Right lobe of liver (tissue), 6 donors: ENCODE measurements around the gene ZNF74. TPM values are rescaled to one million over a fixed set of nuclear protein-coding genes. Genes with fewer than 3 reads are reported as not detected.

ENCODE experiments used
- ATAC-seq, 4 donors: fragments of 200-7000 bp; cut with Tn5 transposase; one replicate each; pipeline ENCODE4 v1.9.1; 2020; ENCODE audit warnings: mild to moderate bottlenecking in 4 of 4, moderate library complexity in 4 of 4
- DNase-seq, 3 donors: peaks; one replicate each; pipeline ENCODE4 v3.0.0-alpha.2; 2020
- H3K27ac ChIP-seq, 3 donors: fragments of 200-600 bp; one replicate each; pipeline ENCODE4 v1.8.0; 2022
- H3K27me3 ChIP-seq, 2 donors: fragments of 200-600 bp; one replicate each; pipeline ENCODE4 v1.8.0; 2022
- H3K36me3 ChIP-seq, 4 donors: fragments of 200-600 bp; sonication (generic) in 1 of 4; one replicate each; pipeline versions ENCODE4 v1.5.1 to v1.8.0; 2017 to 2022; ENCODE audit warnings: control low read depth in 1 of 4
- H3K4me1 ChIP-seq, 4 donors: fragments of 200-600 bp; sonication (generic) in 1 of 4; one replicate each; pipeline versions ENCODE4 v1.5.1 to v1.8.0; 2017 to 2022; ENCODE audit warnings: control low read depth in 1 of 4
- H3K4me3 ChIP-seq, 3 donors: fragments of 200-600 bp; one replicate each; pipeline ENCODE4 v1.8.0; 2022
- H3K9me3 ChIP-seq, 4 donors: fragments of 200-600 bp; sonication (generic) in 1 of 4; one replicate each; pipeline versions ENCODE4 v1.5.1 to v1.8.0; 2017 to 2022; ENCODE audit warnings: control low read depth in 1 of 4
- CTCF ChIP-seq, 4 donors: fragments of 200-600 bp in 3 of 4; fragments of 450-650 bp in 1 of 4; IDR thresholded peaks; one replicate each; pipeline versions ENCODE4 v1.5.1 to v1.8.0; 2016 to 2022; ENCODE audit warnings: antibody characterized with exemption in 4 of 4, mild to moderate bottlenecking in 2 of 4
- POLR2A ChIP-seq: fragments of 450-650 bp; IDR thresholded peaks from one replicate; pipeline ENCODE4 v1.6.1; 2017; ENCODE audit warnings: antibody characterized with exemption, mild to moderate bottlenecking
- WGBS: methylation state at CpG from one replicate; pipeline ENCODE4 v1.1.6; 2018; ENCODE audit warnings: low coverage, low lambda C conversion rate; ENCODE audit not compliant: insufficient coverage; ENCODE audit errors: missing lambda C conversion rate; 5-methylcytosine and 5-hydroxymethylcytosine counted together
- intact Hi-C, 2 donors: fragments of 100-400 bp; cut with DNase I; formaldehyde crosslinking; loops; one replicate each; pipeline versions ENCODE4 v1.11.2 to v1.14.1; 2022
- total RNA-seq, 6 experiments: library from RNA; depleted of rRNA in 2 of 6; stranded (reverse); fragments of >200 nt in 2 of 6; fragmentation: NEBNext Ultra II Directional in 3 of 6; extraction: Animal tissue kit (Norgen Biotek cat#: 25700) in 3 of 6; gene quantifications; one replicate each; pipeline versions ENCODE4 v1.1.0 to v1.2.4, GENCODE V29; 2016 to 2023
- donor health status: DM: no; HTN: yes; CAD: no.
- donor health status: DM: no; HTN: no; CAD: no.
- donor health status: DM: no; HTN: no; CAD: no.
- donor health status: DM: no; HTN: yes; CAD: no.
- donor health status: DM: no; HTN: yes; CAD: no.

Gene ZNF74
- total RNA-seq, 6 experiments from 2014 or later, result 3.2 to 6.6 (median 3.4) TPM

GRCh38 chr22:20438678-20439492 is 44.9 kb downstream of the ZNF74 start:
- H3K4me3 ChIP-seq, result no peak overlapping the region
- H3K9me3 ChIP-seq, result no peaks in the 10 kb centered on the region
- DNase-seq, result peak in 1 of 3 donors; percentile 56
- H3K27ac ChIP-seq, result no peak overlapping the region
- intact Hi-C loops, result no loop called here
- peak; percentile 46 to 60 (median 50) for ATAC-seq
- 60% methylated on average over 2 of the region's 13 CpGs for WGBS
- TF ChIP-seq CTCF (IDR thresholded peaks at IDR 0.05), result peak in 1 of 4 donors; percentile 21
- TF ChIP-seq POLR2A, result no peak
- H3K4me1 ChIP-seq, result peaks cover 0 to 12% (median 0%) of the 10 kb centered on the region in 4 donors
- peaks cover 0 to 12% of the 10 kb centered on the region in 2 donors for H3K27me3 ChIP-seq
- no peaks in the 10 kb centered on the region for H3K36me3 ChIP-seq

- 86% methylated on average over 4 of the region's 4 CpGs for WGBS
- H3K4me3 ChIP-seq, result no peak overlapping the region
- no peak for ATAC-seq
- intact Hi-C loops, result no loop called here
- H3K27me3 ChIP-seq, result peaks cover 0 to 12% of the 10 kb centered on the region in 2 donors
- no peaks in the 10 kb centered on the region for H3K9me3 ChIP-seq
- no peak overlapping the region for H3K27ac ChIP-seq
- DNase-seq, result peak in 1 of 3 donors; percentile 30
- TF ChIP-seq CTCF (IDR thresholded peaks at IDR 0.05) (no peak), POLR2A (no peak)
- H3K4me1 ChIP-seq, result peaks cover 0 to 12% (median 0%) of the 10 kb centered on the region in 4 donors
- H3K36me3 ChIP-seq, result no peaks in the 10 kb centered on the region
Measured at GRCh38 chr22:20439556-20439927, 45.6 kb downstream of the ZNF74 start.

- H3K9me3 ChIP-seq, result no peaks in the 10 kb centered on the region
- peaks cover 0 to 12% of the 10 kb centered on the region in 2 donors for H3K27me3 ChIP-seq
- ATAC-seq (no peak), DNase-seq (peak in 1 of 3 donors; percentile 37)
- no peak overlapping the region for H3K27ac ChIP-seq
- H3K36me3 ChIP-seq, result no peaks in the 10 kb centered on the region
- WGBS, result no CpG with 5 or more reads among the region's 5 CpGs
- no peak overlapping the region for H3K4me3 ChIP-seq
- intact Hi-C loops, result no loop called here
- TF ChIP-seq POLR2A (no peak), CTCF (IDR thresholded peaks at IDR 0.05) (no peak)
- peaks cover 0 to 12% (median 0%) of the 10 kb centered on the region in 4 donors for H3K4me1 ChIP-seq
Measured at GRCh38 chr22:20439928-20440575, 46.1 kb downstream of the ZNF74 start.

GRCh38 chr22:20440637-20441591 is 47.0 kb downstream of the ZNF74 start:
- no peaks in the 10 kb centered on the region for H3K9me3 ChIP-seq
- H3K4me1 ChIP-seq, result peaks cover 0 to 12% (median 0%) of the 10 kb centered on the region in 4 donors
- no peak overlapping the region for H3K4me3 ChIP-seq
- no peaks in the 10 kb centered on the region for H3K36me3 ChIP-seq
- 84% methylated on average over 3 of the region's 13 CpGs for WGBS
- peaks cover 0 to 12% of the 10 kb centered on the region in 2 donors for H3K27me3 ChIP-seq
- TF ChIP-seq POLR2A (no peak), CTCF (IDR thresholded peaks at IDR 0.05) (no peak)
- peak in 1 of 3 donors; percentile 35 for DNase-seq
- no peak overlapping the region for H3K27ac ChIP-seq
- no peak for ATAC-seq
- intact Hi-C loops, result no loop called here
